GM12864 (cell line): ENCODE data around the gene IL2.

Experiments
- DNase-seq: peaks from one replicate; pipeline ENCODE4 v3.0.0-alpha.2; 2011; ENCODE audit warnings: low read depth
- H3K4me3 ChIP-seq: 2 replicates; pipeline ENCODE4 v1.5.1; 2011; ENCODE audit warnings: mild to moderate bottlenecking, low read depth, low read length, control low read depth
- CTCF ChIP-seq: IDR thresholded peaks from 2 replicates; pipeline ENCODE4 v1.5.1; 2011; ENCODE audit warnings: low read depth, mild to moderate bottlenecking, moderate library complexity, low read length, control low read depth, inconsistent platforms; ENCODE audit errors: missing control alignments

Gene IL2

GRCh38 chr4:122480655-122481487 lies 24.3 kb upstream of the IL2 start:
- TF ChIP-seq CTCF = no peak
- DNase-seq = no peak
- no peak overlapping the region for H3K4me3 ChIP-seq

GRCh38 chr4:122479935-122480416 lies 23.5 kb upstream of the IL2 start:
- DNase-seq = no peak
- no peak for TF ChIP-seq CTCF
- no peak overlapping the region for H3K4me3 ChIP-seq

GRCh38 chr4:122476745-122477144 lies 20.2 kb upstream of the IL2 start:
- no peak for DNase-seq
- no peak for TF ChIP-seq CTCF
- no peak overlapping the region for H3K4me3 ChIP-seq

- DNase-seq = no peak
- no peak for TF ChIP-seq CTCF
- no peak overlapping the region for H3K4me3 ChIP-seq
Measured at GRCh38 chr4:122476126-122476525, 19.6 kb upstream of the IL2 start.

GRCh38 chr4:122475233-122475632 lies 18.7 kb upstream of the IL2 start:
- DNase-seq = no peak
- TF ChIP-seq CTCF = no peak
- H3K4me3 ChIP-seq = no peak overlapping the region

GRCh38 chr4:122469457-122469856 lies 12.9 kb upstream of the IL2 start:
- TF ChIP-seq CTCF = no peak
- DNase-seq = no peak
- H3K4me3 ChIP-seq = no peak overlapping the region

GRCh38 chr4:122458625-122459024 lies 2.1 kb upstream of the IL2 start:
- H3K4me3 ChIP-seq = no peak overlapping the region; the same call in 1 of the 2 replicates
- TF ChIP-seq CTCF = no peak
- peak; percentile 8 for DNase-seq
